ENCODE measurements around the gene TRPC4AP.

DNA sequence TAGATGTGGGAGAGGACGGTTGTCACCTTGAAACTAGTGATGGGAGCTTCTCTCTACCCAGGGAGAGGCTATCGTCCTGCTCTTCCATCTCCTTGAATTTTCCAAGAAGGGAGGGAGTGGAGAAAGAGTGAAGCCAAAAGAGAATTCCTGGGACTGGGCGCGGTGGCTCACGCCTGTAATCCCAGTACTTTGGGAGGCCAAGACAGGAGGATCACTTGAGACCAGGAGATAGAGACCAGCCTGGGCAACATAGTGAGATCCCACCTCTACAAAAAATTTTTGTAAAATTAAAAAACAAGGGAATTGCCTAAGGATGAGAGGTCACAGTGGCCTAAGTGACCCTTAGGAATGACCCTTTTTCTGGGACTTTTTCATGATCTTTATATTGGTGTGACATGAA lies 128.1 kb downstream of the TRPC4AP start:
- TF ChIP-seq POLR2A (IDR thresholded peaks at IDR 0.05; ENCODE audit: low read length), result no peak
- TF ChIP-seq RNF2 (IDR thresholded peaks at IDR 0.05; ENCODE audit: borderline replicate concordance, low read depth), result no peak
- TF ChIP-seq, protein P1, sequence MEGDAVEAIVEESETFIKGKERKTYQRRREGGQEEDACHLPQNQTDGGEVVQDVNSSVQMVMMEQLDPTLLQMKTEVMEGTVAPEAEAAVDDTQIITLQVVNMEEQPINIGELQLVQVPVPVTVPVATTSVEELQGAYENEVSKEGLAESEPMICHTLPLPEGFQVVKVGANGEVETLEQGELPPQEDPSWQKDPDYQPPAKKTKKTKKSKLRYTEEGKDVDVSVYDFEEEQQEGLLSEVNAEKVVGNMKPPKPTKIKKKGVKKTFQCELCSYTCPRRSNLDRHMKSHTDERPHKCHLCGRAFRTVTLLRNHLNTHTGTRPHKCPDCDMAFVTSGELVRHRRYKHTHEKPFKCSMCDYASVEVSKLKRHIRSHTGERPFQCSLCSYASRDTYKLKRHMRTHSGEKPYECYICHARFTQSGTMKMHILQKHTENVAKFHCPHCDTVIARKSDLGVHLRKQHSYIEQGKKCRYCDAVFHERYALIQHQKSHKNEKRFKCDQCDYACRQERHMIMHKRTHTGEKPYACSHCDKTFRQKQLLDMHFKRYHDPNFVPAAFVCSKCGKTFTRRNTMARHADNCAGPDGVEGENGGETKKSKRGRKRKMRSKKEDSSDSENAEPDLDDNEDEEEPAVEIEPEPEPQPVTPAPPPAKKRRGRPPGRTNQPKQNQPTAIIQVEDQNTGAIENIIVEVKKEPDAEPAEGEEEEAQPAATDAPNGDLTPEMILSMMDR (IDR thresholded peaks at IDR 0.05), result no peak
- no peak for TF ChIP-seq MAZ (IDR thresholded peaks at IDR 0.05; ENCODE audit: borderline replicate concordance, low read depth, low read length)
- TF ChIP-seq RAD21 (conservative IDR thresholded peaks at IDR 0.05 in 1 of 2, IDR thresholded peaks at IDR 0.05 in 1 of 2), result no peak
- no peak for TF ChIP-seq EP300 (IDR thresholded peaks at IDR 0.05)
- TF ChIP-seq SREBF2 (IDR thresholded peaks at IDR 0.05), result no peak
- no peak for TF ChIP-seq MAFK (IDR thresholded peaks at IDR 0.05; ENCODE audit: partially characterized antibody)
- no peak for TF ChIP-seq PHF8 (IDR thresholded peaks at IDR 0.05; ENCODE audit: borderline replicate concordance, low read depth)
- no peak for TF ChIP-seq NR3C1 (IDR thresholded peaks at IDR 0.05)
- TF ChIP-seq HOXB13 (CRISPR knock-in tag; IDR thresholded peaks at IDR 0.05; ENCODE audit: low read depth), result no peak
- no peak for TF ChIP-seq MAX (IDR thresholded peaks at IDR 0.05)
- TF ChIP-seq E2F6 (IDR thresholded peaks at IDR 0.05; ENCODE audit: borderline replicate concordance, low read depth), result no peak
- no peak for TF ChIP-seq BCL3 (IDR thresholded peaks at IDR 0.05)
